ENCODE results near the gene C2orf68. TPM values are rescaled to one million over a fixed set of nuclear protein-coding genes. Genes with fewer than 3 reads are reported as not detected.
A peak's percentile ranks its signal among the peaks of the same experiment; 100 is the strongest.

The C2orf68 gene
- total RNA-seq, 1 experiment from 2014 or later: 23.7 TPM

- DNase-seq (ENCODE audit: low read depth, low spot score) (no peak), ATAC-seq (no peak)
- TSS peak; percentile 23 for BruUV-seq (replicated peaks)
- Histone ChIP-seq H3K4me3 (ENCODE audit: low read depth in 2 of 2, low read length in 2 of 2) (no peak overlapping the region), H3K27ac (ENCODE audit: low read length) (no peak overlapping the region), H3K27me3 (ENCODE audit: control insufficient read depth, insufficient read depth, low read length) (no peaks in the 10 kb centered on the region), H3K4me1 (ENCODE audit: control insufficient read depth, insufficient read depth, low read length) (peaks cover 44% of the 10 kb centered on the region), H3K9me3 (ENCODE audit: control insufficient read depth, insufficient read depth, low read depth, low read length) (no peaks in the 10 kb centered on the region), H3K36me3 (ENCODE audit: control insufficient read depth, insufficient read depth, low read length) (peaks cover 2% of the 10 kb centered on the region; the same call in 1 of the 2 replicates)
- intact Hi-C loops (cut with micrococcal nuclease; ENCODE audit: unreplicated experiment) (no loop called here), in situ Hi-C loops (cut with HindIII; ENCODE audit: low pct_unique_long_range_greater_than_20kb, low sequenced_read_pairs) (no loop called here)
- ChIA-PET CTCF (no interaction called here), POLR2A (interaction anchor here (0.7 kb wide), 1 partner anchor 167 kb away, joined by 3 read pairs; no protein-coding TSS in a partner anchor)
- TF ChIP-seq POLR2AphosphoS5 (IDR thresholded peaks at IDR 0.05; ENCODE audit: low read depth, low read length) (no peak), CTCF (IDR thresholded peaks at IDR 0.05) (no peak), REST (IDR thresholded peaks at IDR 0.05; ENCODE audit: insufficient read depth in 1 of 2, low read depth in 2 of 2, low read length in 1 of 2) (no peak), TCF7L2 (IDR thresholded peaks at IDR 0.05; ENCODE audit: low read depth, low read length) (no peak), SIN3A (IDR thresholded peaks at IDR 0.05; ENCODE audit: borderline replicate concordance, insufficient read depth, low read depth, low read length) (no peak)
Measured at GRCh38 chr2:85598594-85599340, 13.1 kb downstream of the C2orf68 start.

- no peak for DNase-seq (ENCODE audit: low read depth, low spot score)
- BruUV-seq (replicated peaks): TSS peak; percentile 81
- Histone ChIP-seq H3K27me3 (ENCODE audit: control insufficient read depth, insufficient read depth, low read length) (no peaks in the 10 kb centered on the region), H3K4me3 (ENCODE audit: low read depth in 2 of 2, low read length in 2 of 2) (peak overlapping the region in 1 of 2 experiments; percentile 91; a peak in 2 of 4 replicates), H3K36me3 (ENCODE audit: control insufficient read depth, insufficient read depth, low read length) (peaks cover 2% of the 10 kb centered on the region; the same call in 1 of the 2 replicates), H3K4me1 (ENCODE audit: control insufficient read depth, insufficient read depth, low read length) (peaks cover 44% of the 10 kb centered on the region), H3K27ac (ENCODE audit: low read length) (peak overlapping the region; percentile 96), H3K9me3 (ENCODE audit: control insufficient read depth, insufficient read depth, low read depth, low read length) (no peaks in the 10 kb centered on the region)
- ATAC-seq: no peak
- TF ChIP-seq REST (IDR thresholded peaks at IDR 0.05; ENCODE audit: insufficient read depth in 1 of 2, low read depth in 2 of 2, low read length in 1 of 2) (no peak), TCF7L2 (IDR thresholded peaks at IDR 0.05; ENCODE audit: low read depth, low read length) (no peak), SIN3A (IDR thresholded peaks at IDR 0.05; ENCODE audit: borderline replicate concordance, insufficient read depth, low read depth, low read length) (no peak), CTCF (IDR thresholded peaks at IDR 0.05) (no peak), POLR2AphosphoS5 (IDR thresholded peaks at IDR 0.05; ENCODE audit: low read depth, low read length) (no peak)
- in situ Hi-C loops (cut with HindIII; ENCODE audit: low pct_unique_long_range_greater_than_20kb, low sequenced_read_pairs) (no loop called here), intact Hi-C loops (cut with micrococcal nuclease; ENCODE audit: unreplicated experiment) (no loop called here)
- CTCF ChIA-PET: interaction anchor here (0.6 kb wide), 1 partner anchor 48 kb away, joined by 4 read pairs; no protein-coding TSS in a partner anchor
- POLR2A ChIA-PET: interaction anchor here (0.5 to 0.7 kb wide), 3 partner anchors 35 to 172 kb away, joined by 3 to 16 read pairs (median 12); no protein-coding TSS in a partner anchor
Measured at GRCh38 chr2:85597241-85597640, 14.6 kb downstream of the C2orf68 start.

Measured in Panc1 (cell line).